HG03432 (cell line): Measurements from ENCODE around the gene RC3H2.
"Not testable (repeated sequence)": the region's sequence is repeated elsewhere in the genome, so short reads cannot be mapped to it uniquely, and the experiment has no call there.

Source experiments
- ATAC-seq: cut with Tn5 transposase; IDR thresholded peaks from one replicate; pipeline ENCODE4 v1.9.1; 2021; ENCODE audit warnings: mild to moderate bottlenecking, moderate library complexity; ENCODE audit not compliant: unreplicated experiment

RC3H2 gene

DNA sequence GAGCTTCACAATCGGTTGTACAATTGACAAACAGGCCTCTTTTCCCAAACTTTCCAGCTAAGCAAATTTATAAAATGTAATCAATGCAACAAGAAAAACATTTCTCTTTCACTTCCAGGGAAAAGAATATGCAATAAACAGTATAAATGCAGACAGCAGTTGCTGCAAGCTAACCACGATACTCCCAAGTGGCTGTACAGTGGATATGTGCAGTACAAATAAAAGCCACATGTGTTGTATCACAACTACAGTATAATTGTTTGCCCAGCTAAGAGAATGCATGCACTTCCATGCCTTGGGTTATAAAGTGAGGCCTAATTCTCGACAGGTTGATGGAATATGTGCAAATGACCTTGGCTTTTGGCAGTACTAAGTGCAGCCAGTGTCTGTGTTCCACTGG is 60.0 kb downstream of the RC3H2 start:
- ATAC-seq: no peak

- no peak for ATAC-seq
Observed at GRCh38 chr9:122844137-122844536, 61.0 kb downstream of the RC3H2 start.

DNA sequence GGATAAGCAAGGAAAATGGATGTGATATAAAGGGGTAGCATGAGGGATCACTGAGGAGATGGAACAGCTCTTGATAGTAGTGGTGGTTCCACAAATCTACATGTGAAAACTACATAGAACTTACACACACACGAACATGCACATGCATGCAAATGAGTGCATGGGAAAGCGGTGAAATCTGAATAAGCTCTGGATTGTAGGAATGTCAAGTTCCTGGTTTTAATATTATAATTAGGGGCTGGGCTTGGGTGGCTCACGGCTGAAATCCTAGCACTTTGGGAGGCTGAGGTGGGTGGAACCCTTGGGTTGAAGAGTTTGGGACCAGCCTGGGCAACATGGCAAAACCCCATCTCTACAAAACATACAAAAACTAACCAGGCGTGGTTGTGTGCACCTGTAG is 63.7 kb downstream of the RC3H2 start:
- ATAC-seq: no peak

DNA sequence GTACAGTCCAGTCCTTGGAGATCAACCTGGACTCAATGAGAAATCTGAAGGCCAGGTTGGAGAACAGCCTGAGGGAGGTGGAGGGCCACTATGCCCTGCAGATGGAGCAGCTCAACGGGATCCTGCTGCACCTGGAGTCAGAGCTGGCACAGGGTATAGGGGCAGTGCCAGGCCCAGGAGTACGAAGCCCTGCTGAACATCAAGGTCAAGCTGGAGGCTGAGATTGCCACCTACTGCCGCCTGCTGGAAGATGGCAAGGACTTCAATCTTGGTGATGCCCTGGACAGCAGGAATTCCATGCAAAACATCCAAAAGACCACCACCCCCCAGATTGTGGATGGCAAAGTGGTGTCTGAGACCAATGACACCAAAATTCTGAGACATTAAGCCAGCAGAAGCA is 66.7 kb downstream of the RC3H2 start:
- not testable (repeated sequence) for ATAC-seq

- no peak for ATAC-seq
Observed at GRCh38 chr9:122837266-122837850, 67.8 kb downstream of the RC3H2 start.

DNA sequence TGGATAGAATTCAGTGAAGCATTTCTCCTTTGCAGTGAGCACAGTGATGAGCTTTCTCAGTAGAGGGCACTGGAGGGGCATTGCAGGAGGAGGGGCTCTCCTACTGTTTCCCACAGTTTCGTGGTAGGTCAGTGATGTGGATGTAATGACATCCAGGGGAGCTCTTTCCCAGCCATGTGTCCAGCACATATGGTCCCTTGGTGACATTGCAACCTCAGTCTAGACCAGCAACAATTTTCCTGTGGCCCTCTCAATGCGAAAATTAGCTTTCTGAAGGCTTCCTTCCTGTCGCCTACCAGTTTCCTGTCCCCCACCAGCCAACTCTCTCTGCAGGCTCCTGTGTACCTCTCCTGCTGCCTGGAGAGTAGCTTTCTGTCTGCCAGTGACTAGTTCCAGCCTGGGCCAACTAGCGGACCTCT is 69.8 kb downstream of the RC3H2 start:
- peak; percentile 43 for ATAC-seq

DNA sequence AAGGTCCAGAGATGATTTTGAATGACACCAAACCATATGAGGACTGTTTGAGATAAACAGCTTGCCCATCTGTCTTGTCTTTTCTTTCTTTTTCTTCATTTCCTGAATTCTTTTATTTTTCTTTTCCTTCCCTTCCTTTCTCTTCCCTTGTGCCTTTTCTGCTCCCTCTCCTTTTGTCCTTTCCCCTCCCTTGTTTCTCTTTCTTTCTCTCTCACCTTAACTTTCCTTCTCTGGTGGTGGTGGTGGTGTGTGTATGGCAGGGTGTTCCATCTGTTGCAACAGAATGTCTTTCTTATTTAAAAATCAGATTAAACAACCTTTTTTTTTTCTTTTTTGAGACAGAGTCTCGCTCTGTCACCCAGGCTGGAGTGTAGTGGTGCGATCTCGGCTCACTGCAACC is 73.0 kb downstream of the RC3H2 start:
- ATAC-seq: no peak

- not testable (repeated sequence) for ATAC-seq
Observed at GRCh38 chr9:122828965-122829284, 76.2 kb downstream of the RC3H2 start.

DNA sequence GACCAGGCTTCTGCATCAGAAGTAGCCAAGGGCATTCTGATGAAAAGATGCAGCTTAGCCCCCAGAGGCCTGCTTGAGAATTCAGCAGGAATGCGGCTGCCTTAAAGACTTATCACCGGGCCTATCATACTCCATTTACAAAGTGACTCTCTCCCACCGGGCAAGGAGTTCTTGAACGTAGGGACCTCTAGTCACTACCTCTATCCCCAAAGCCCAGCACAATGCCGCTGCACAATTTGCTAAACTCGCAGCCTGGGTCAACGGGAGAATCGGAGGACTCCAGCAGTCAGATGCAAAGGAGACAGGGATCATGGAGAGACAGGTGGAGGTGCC is 77.4 kb downstream of the RC3H2 start:
- peak; percentile 27 for ATAC-seq

- no peak for ATAC-seq
Observed at GRCh38 chr9:122822938-122823337, 82.2 kb downstream of the RC3H2 start.

DNA sequence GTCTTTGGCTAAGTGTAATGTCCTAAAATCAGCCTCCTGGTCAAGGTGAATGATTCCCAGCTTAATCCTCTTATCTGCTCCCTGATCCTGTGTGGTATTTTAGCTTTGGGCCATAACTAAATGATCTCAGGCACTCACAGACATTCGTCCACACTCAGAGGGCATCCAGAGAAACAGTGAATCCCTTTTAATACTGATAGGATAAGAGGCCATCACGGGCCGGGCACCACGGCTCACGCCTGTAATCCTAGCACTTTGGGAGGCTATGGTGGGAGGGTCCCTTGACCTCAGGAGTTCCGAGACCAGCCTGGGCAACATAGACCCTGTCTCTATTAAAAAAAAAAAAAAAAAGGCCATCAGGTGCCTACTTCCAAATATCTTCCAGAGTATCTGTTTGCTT is 83.1 kb downstream of the RC3H2 start:
- ATAC-seq: no peak

DNA sequence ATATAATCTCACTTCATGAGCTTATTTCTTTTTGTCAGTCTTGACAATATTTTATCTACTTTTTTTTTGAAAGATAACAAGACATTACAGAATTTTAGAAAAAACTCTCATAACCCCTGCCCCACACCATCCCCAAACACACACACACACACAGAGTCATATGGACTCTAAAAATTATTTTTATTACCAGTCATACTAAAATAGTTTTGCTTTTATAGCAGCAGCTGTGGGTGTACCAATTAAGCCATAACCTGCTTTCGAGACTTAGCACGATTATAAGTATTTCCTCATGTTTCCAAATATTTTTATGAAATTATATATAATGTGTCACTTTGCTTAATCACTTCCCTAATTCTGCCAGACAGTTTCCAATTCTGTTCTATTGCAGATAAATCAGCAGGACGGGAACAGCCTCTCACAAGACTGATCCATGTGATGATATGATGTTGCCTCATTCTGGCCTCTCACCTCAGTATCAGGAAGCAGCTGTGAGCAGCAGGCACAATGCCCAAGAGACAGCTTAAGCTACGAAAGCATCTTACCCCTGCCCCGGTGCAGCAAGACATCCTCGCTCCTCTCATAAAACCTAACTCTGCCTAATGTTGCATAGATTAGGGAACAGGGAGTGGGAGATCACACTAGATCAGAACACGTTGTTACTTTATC is 83.7 kb downstream of the RC3H2 start:
- peak; percentile 45 for ATAC-seq

DNA sequence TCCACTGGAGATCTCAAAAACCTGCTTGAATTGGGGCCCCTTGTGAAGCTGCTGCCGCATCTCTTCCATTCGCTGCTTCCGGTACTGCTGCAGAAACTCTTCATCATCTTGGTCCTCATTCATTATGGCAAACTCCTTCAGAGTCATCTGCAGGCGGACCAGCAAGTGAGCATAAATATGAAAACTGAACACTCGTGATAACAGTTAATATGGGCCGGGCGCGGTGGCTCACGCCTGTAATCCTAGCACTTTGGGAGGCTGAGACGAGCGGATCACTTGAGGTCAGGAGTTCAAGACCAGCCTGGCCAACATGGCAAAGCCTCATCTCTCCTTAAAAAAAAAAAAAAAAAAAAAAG is 84.7 kb downstream of the RC3H2 start:
- ATAC-seq: no peak

DNA sequence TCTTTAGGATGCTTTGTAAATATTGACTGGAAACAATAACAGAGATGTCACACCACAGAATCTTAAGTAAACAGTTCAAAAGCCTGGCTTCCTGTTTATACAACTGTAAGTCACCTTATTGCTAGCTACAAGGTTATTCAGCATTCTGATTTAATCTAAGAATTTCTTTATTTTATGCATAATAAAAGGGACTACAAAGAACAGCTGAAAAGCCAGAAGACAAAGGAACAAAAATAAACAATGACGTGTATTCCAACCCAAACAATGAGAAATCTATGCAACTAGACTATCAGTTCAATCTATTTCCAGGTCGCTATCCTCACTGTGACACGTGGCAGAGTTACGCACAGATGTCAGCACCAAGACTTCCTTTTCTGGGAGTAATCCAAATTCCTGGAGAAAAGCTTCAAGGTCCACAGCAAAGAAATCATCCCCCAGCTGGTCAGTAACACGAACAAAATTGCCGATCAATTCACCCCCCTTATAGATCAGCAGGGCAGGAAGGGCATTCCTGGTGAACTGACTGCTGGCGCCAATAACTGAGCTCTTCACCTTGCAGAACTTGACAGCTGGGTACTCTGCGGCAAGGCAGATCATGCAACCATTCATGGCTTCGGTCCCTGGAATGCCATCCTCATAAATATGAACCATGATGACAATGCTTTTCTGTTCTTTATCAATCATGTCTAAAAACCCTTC is 85.2 kb downstream of the RC3H2 start:
- ATAC-seq: no peak

DNA sequence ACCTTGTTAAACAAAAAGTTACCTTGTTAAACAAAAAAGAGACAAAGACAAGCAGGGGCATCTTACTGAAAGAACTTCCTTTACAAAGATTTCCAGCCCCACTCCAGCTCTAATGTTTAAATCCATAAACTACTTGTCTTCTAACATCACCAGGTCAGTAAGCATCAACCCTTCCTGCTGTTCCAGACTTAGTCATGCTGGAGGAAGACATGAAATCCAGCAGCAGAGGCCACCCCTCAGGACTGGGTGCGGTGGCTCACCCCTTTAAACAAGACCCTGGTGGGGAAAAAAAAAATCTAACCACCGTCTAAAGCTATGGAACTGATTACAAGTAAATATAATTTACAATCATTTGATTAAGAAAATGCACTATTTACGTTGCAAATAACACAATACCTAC is 85.8 kb downstream of the RC3H2 start:
- ATAC-seq: no peak

GRCh38 chr9:122816163-122816867 is 88.8 kb downstream of the RC3H2 start:
- ATAC-seq: peak; percentile 74

GRCh38 chr9:122815544-122815943 is 89.6 kb downstream of the RC3H2 start:
- ATAC-seq: no peak

DNA sequence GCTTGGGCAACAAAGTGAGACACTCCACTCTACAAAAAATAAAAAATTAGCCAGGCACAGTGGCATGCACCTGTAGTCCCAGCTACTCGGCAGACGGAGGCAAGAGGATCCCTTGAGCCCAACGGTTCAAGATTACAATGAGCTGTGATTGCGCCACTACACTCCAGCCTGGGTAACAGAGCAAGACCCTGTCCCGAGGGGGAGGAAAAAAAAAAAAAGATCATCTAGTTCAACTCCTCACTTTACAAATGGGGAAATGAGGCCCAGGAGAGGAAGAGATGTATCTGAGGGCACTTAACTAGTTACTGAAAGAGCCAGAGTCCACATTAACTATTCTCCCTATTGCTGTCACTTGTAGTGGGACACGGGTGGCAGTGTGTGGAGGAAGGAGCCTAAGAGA is 90.6 kb downstream of the RC3H2 start:
- ATAC-seq: no peak

GRCh38 chr9:122812736-122813135 is 92.4 kb downstream of the RC3H2 start:
- no peak for ATAC-seq

- ATAC-seq: peak; percentile 84
Observed at GRCh38 chr9:122810306-122810946, 94.7 kb downstream of the RC3H2 start.

DNA sequence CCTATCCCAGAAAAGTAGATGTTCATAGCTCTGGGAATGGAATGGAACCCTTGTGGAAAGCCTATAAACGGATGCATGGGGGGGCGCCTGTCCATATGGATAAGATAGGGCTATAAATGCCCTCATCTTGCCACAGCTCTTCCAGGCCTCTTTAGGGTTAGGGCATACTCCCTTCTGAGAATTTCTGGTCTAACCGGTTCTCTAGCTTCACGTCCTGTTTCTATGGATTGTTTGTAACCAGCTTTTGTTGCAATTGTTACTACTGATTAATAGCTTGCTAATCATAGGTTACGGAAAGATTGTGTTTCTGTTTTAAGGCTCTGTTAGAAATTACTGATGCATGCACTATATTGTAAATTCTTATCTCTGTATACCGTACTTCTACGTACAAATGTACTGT is 95.9 kb downstream of the RC3H2 start:
- not testable (repeated sequence) for ATAC-seq

GRCh38 chr9:122808141-122808540 is 97.0 kb downstream of the RC3H2 start:
- ATAC-seq: no peak
